ENCODE results near the gene CD300LD.
"Not testable (repeated sequence)": the region's sequence is repeated elsewhere in the genome, so short reads cannot be mapped to it uniquely, and the experiment has no call there.

CD300LD gene

GRCh38 chr17:74592087-74592990, at the start of gene CD300LD:
TSS of gene CD300LD (minus strand) at chr17:74592283. CDS start at chr17:74592202, 81 bp downstream.
- H3K4me3 ChIP-seq (ENCODE audit: low read depth, low read length): no peak within 1 kb of the TSS

DNA sequence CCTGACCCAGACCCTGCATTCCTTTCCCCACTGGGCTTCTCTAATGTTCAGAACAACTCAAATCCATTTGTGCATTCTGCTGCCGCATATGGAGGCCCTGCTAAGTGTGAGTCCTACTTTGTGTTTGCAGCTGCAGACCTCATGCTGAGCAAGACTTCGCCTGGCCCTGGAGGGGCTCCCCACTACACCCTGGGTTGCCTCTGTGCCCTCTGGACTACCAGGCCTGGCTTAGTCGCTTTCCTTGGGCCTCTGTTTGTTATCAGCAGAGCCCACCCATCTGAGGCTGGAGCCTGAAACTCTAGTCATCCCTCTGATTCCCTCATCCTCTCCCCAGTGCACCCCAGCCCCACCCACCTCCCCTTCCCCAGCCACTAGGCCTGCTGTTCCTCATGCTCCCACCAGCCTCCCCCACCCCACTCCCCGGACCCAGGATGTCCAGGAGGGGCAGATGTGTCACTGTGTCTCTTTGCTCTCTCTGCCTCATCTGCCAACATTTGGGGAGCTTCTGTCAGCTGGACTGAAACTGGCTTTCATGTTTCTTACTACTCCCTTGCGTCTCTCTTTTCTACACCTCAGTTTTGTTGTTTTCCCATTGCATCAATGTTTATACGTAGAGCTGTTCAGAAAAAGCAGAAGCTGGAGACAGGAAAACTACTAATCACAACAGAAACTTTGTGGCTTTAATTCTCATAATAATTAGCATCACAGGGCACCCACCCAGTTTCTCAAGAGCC, 49.3 kb upstream of the CD300LD start:
- H3K4me3 ChIP-seq (ENCODE audit: low read depth, low read length): no peak overlapping the region

DNA sequence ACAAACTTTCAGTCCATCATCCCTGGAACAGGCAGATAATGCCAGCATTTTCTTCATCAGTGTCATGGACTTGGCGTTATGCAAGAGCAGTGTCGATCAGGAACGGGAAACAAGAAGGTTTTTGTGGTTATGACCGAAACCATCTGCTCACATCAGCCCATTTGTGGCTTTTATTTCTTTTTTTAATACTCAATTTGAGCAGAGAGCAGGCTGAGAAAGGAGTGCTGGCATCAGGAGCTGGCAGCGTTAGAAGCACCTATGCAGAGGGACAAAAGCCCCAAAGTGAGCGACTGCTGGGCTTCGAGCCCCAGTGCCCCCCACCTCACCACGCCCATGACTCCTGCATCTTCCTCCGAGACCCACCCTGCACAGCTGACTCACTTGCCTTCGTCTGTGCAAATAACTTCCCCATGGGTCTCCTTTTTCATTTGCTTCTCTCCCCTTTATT, 47.6 kb upstream of the CD300LD start:
- H3K4me3 ChIP-seq (ENCODE audit: low read depth, low read length): no peak overlapping the region

DNA sequence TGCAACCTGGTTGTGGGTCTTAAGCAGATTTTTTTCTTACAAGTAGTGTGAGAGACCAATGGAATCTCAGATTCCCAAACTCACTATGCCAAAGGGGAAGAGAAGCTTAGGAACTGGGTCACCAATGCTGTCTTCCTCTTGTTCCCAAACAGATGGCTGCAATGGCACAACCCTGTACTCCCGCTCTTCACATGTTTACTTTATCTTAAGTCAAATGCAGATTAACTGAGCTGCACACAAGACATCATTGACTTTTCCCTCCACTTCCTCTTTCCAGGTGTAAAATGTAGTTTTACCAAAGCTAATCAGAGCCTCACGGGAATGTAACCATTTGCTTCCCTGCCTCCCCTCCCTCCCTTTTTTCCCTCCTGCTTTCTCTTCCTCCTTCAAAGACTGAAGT, 45.8 kb upstream of the CD300LD start:
- H3K4me3 ChIP-seq (ENCODE audit: low read depth, low read length): no peak overlapping the region

- no peak overlapping the region for H3K4me3 ChIP-seq (ENCODE audit: low read depth, low read length)
These were observed 45.2 kb upstream of the CD300LD start for GRCh38 chr17:74637265-74637664.

GRCh38 chr17:74636541-74637085, 44.5 kb upstream of the CD300LD start:
- H3K4me3 ChIP-seq (ENCODE audit: low read depth, low read length): not testable (repeated sequence)

DNA sequence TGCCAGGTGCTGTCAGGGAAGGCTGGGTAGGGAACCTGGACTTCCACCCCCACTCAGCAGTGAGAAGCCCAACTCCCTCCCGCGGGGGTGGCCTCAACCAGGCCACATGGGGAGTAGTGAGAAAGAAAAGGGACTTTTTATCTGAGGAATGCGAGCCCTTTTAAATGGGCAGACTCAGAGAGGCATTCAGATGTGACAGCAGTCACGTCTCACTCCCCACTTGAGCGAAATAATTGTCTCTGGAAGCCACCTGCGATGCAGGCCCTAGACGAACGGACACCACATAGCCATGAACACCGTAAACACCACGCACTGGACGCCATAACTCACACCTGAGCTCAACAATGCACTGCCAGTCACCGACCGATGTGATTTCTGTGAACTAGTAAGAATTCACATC, 43.3 kb upstream of the CD300LD start:
- H3K4me3 ChIP-seq (ENCODE audit: low read depth, low read length): no peak overlapping the region

GRCh38 chr17:74633326-74633725, 41.2 kb upstream of the CD300LD start:
- H3K4me3 ChIP-seq (ENCODE audit: low read depth, low read length): no peak overlapping the region

DNA sequence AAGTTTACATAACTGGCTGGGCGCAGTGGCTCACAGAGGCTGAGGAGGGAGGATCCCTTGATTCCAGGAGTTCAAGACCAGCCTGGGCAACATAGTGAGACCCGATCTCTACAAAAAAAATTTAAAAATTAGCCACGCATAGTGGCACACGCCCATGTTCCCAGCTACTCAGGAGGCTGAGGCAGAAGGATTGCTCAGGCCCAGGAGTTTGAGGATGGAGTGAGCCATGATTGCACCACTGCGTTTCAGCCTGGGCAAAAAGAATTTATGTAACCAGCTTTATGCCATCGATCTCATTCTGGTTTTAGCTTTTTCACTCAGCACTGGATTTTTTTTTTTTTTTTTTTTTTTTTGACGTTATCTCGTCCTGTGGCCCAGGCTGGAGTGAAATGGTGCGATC, 40.5 kb upstream of the CD300LD start:
- H3K4me3 ChIP-seq (ENCODE audit: low read depth, low read length): no peak overlapping the region

DNA sequence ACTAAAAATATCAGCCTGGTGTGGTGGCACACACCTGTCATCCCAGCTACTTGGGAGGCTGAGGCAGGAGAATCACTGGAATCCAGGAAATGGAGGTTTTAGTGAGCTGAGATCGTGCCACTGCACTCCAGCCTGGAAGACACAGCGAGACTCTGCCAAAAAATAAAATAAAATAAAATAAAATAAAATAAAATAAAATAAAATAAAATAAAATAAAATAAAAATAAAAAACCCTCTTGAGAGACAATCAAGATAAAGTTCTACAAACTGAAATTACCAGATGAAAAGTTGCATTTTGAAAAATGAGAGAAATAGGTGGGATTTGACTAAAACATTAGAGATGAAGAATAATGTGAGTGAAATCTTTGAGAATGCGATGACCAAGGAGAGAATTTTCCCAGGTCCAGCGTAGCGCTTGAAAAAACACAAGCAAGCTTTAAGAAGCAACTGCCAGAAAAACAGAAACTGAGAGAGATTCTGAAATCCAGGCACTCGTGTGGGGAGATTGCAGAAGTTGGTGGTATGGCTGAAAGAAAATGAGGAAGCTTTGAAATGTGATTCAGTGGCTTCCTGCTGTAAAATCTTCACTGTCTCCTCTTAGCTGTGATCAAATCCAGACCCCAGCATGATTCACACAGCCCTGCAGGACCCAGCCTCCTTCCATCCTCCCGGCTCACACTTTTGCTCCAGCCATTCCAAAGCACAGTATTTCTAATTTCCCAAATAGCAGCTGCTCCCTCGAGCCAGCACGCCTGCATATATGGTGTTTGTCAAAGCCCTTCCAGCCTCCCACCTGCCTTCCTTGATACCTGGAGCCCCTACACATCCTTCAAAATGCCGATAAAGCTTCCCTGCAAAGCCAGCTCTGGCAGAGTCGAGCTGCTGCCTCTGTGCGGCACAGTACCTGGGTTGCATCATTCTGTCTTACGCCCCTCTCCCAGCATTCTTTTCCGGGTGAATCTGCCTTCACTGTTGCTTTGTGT, 39.7 kb upstream of the CD300LD start:
- no peak overlapping the region for H3K4me3 ChIP-seq (ENCODE audit: low read depth, low read length)

- H3K4me3 ChIP-seq (ENCODE audit: low read depth, low read length): not testable (repeated sequence)
These were observed 38.2 kb upstream of the CD300LD start for GRCh38 chr17:74630251-74630650.

GRCh38 chr17:74625661-74626060, 33.6 kb upstream of the CD300LD start:
- H3K4me3 ChIP-seq (ENCODE audit: low read depth, low read length): no peak overlapping the region

- no peak overlapping the region for H3K4me3 ChIP-seq (ENCODE audit: low read depth, low read length)
These were observed 32.0 kb upstream of the CD300LD start for GRCh38 chr17:74624131-74624530.

GRCh38 chr17:74623693-74624093, 31.6 kb upstream of the CD300LD start, which contains the start of gene CD300E:
TSS of gene CD300E (minus strand) at chr17:74623738. CDS start at chr17:74623621, 117 bp downstream.
- no peak within 1 kb of the TSS for H3K4me3 ChIP-seq (ENCODE audit: low read depth, low read length)

DNA sequence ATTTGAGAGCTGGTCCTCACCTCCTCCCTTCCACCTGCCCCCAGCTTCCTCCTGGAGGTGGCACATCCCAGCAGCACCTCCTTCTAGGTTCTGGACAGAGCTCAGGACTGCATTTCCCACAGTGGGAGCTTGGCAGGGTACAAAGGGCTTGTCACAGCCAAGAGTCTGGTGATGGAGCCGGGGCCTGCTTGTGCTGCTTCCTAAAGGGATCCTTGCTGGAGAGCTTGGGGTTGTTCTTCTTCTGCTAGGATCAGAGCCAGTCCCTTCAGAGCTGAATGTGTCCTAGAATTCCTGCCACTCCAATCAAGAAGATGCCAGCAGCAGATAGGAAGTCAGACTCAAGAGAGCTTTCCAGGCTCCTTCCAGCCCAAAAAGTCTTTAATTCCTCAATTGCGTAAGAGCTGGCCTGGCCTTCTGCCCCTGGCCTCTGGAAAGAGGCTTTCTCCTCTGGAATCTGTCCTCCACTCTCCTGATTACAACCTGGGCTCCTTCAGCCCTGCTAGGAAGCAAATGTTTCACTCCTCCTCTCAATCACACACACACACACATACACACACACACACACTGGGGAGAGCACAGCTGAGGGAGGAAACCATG, 27.1 kb upstream of the CD300LD start:
- H3K4me3 ChIP-seq (ENCODE audit: low read depth, low read length): no peak overlapping the region

GRCh38 chr17:74618451-74618850, 26.4 kb upstream of the CD300LD start:
- no peak overlapping the region for H3K4me3 ChIP-seq (ENCODE audit: low read depth, low read length)

GRCh38 chr17:74616696-74617095, 24.6 kb upstream of the CD300LD start:
- H3K4me3 ChIP-seq (ENCODE audit: low read depth, low read length): no peak overlapping the region

- no peak overlapping the region for H3K4me3 ChIP-seq (ENCODE audit: low read depth, low read length)
These were observed 20.0 kb upstream of the CD300LD start for GRCh38 chr17:74612046-74612445.

DNA sequence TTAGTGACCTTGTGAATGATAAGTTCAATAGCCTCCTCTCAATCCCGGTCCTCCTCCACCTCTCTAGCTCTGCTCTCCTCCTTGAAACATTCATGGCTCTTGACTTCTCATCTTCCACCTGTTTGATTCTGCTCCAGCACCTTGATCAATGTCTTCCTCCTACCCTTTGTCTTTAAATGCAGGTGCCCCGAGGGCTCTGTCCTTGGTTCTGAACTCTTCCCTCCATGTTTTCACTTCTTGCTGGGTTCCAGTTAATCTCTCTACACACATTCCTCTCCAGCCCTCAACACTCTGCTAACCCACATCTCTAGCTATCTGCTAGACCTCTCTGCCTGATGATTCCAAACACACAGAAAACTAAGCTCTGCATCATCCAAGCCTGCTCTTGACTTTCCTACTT, 18.0 kb upstream of the CD300LD start:
- H3K4me3 ChIP-seq (ENCODE audit: low read depth, low read length): no peak overlapping the region

DNA sequence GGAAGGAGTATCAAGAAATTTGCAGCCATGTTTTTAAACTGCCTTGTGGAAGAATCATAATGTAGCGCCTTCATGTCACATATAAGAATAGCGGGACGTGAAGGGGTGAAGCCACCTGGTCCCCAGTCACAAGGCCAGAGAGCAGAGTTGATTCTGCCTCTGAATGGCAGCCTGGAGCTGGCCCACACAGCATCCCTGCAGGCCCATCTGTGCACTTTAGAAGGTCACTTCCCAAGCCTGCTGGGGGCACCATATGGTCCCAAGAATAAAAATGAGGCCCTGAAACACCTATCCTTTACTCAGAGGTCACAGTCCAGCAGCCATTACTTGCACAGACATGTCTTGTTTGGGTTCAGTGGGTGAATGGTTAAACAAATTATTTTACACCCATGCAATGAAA, 16.4 kb upstream of the CD300LD start:
- H3K4me3 ChIP-seq (ENCODE audit: low read depth, low read length): no peak overlapping the region
